ENCODE measurements around the gene CRYL1.

GRCh38 chr13:20388184-20388583 lies 137.5 kb downstream of the CRYL1 start:
- no peak for TF ChIP-seq TCF7 (IDR thresholded peaks at IDR 0.05; ENCODE audit: borderline replicate concordance)
- no peak for TF ChIP-seq CHD4 (IDR thresholded peaks at IDR 0.05; ENCODE audit: insufficient read depth, insufficient replicate concordance, low read depth, low read length, poor library complexity, severe bottlenecking)
- no peak for TF ChIP-seq SOX6 (IDR thresholded peaks at IDR 0.05)
- TF ChIP-seq, protein P1, sequence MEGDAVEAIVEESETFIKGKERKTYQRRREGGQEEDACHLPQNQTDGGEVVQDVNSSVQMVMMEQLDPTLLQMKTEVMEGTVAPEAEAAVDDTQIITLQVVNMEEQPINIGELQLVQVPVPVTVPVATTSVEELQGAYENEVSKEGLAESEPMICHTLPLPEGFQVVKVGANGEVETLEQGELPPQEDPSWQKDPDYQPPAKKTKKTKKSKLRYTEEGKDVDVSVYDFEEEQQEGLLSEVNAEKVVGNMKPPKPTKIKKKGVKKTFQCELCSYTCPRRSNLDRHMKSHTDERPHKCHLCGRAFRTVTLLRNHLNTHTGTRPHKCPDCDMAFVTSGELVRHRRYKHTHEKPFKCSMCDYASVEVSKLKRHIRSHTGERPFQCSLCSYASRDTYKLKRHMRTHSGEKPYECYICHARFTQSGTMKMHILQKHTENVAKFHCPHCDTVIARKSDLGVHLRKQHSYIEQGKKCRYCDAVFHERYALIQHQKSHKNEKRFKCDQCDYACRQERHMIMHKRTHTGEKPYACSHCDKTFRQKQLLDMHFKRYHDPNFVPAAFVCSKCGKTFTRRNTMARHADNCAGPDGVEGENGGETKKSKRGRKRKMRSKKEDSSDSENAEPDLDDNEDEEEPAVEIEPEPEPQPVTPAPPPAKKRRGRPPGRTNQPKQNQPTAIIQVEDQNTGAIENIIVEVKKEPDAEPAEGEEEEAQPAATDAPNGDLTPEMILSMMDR (IDR thresholded peaks at IDR 0.05 in 2 of 3, conservative IDR thresholded peaks at IDR 0.05 in 1 of 3; ENCODE audit: insufficient read depth in 2 of 3, low read depth in 1 of 3, low read length in 3 of 3), result no peak
- no peak for TF ChIP-seq NFATC3 (IDR thresholded peaks at IDR 0.05)

Measured in K562 (cell line).